Measurements from ENCODE around the gene HEATR5B. TPM values are rescaled to one million over a fixed set of nuclear protein-coding genes. Genes with fewer than 3 reads are reported as not detected.

The HEATR5B gene
- total and polyA plus RNA-seq, 9 of the 15 experiments (the other 6 are each of a cell fraction or from before 2014, with no cell fraction given), result 4.2 to 21.7 (median 12.2) TPM

- peak in 1 of 3 experiments; percentile 76; a peak in 2 of 6 replicates for TF ChIP-seq ZBTB11 (CRISPR knock-in tag; IDR thresholded peaks at IDR 0.05)
- no peak for TF ChIP-seq HDAC6 (IDR thresholded peaks at IDR 0.05; ENCODE audit: low read depth, low read length)
- no peak for TF ChIP-seq PURB (CRISPR knock-in tag; IDR thresholded peaks at IDR 0.05; ENCODE audit: low read depth)
- no peak for TF ChIP-seq ZNF609 (CRISPR knock-in tag; IDR thresholded peaks at IDR 0.05; ENCODE audit: borderline replicate concordance)
- no peak for TF ChIP-seq ZNF75A (CRISPR knock-in tag; IDR thresholded peaks at IDR 0.05)
- TF ChIP-seq CC2D1A (IDR thresholded peaks at IDR 0.05), result no peak; the same call in 1 of the 2 replicates
- peak; percentile 21; the same call in 1 of the 2 replicates for TF ChIP-seq ARID4B (CRISPR knock-in tag; IDR thresholded peaks at IDR 0.05)
- no peak for TF ChIP-seq PYGO2 (tag; IDR thresholded peaks at IDR 0.05)
- TF ChIP-seq ZNF699 (CRISPR knock-in tag; IDR thresholded peaks at IDR 0.05; ENCODE audit: insufficient replicate concordance), result no peak
- no peak for TF ChIP-seq HDAC3 (IDR thresholded peaks at IDR 0.05; ENCODE audit: borderline replicate concordance, partially characterized antibody)
These were observed 117.6 kb downstream of the HEATR5B start, which contains the start of gene STRN (continued) for GRCh38 chr2:36966370-36967235.
